Left kidney (tissue), 2 donors: ENCODE measurements around the gene CDK4. TPM values are rescaled to one million over a fixed set of nuclear protein-coding genes. Genes with fewer than 3 reads are reported as not detected.

Experiments used
- DNase-seq: peaks from one replicate; pipeline ENCODE4 v3.0.0-alpha.2; 2013
- polyA plus RNA-seq: library from polyadenylated mRNA; unstranded; fragments of 120-200 nt; gene quantifications from one replicate; pipeline ENCODE4 v1.2.1, GENCODE V29; 2013; ENCODE audit not compliant: insufficient read length

Gene CDK4
- polyA plus RNA-seq, 1 donor = 226 TPM

DNA sequence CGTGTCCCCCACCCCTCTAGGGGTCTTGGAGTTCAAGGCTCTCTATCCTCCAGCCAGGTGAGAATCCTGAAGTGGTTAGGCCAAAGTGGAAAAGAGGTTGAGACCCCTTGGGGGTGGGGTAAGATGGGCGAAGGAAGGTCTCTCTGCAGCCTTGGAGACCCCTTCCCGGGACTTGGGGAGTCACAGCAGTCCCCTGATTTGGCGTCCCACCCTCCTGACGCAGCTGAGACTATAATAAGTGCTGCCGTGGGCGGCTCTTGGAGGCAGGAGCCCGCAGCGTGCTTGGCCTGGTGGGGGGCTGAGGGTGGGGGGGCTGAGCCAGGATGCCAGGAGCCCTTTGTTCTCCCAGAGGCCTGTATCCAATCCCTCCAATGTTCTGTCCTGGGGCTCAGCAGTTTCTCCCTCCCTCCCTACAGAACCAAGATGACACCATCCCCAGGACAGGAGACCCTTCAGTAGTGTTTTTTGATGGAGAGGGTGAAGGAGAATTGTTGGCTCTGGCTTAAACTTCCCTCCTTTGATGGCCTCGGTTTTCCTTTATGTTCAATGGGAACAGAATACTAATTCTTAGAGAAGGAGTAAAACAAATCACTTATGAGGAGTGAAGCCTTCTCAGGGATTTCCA, 12.1 kb downstream of the CDK4 start:
- DNase-seq = no peak

DNA sequence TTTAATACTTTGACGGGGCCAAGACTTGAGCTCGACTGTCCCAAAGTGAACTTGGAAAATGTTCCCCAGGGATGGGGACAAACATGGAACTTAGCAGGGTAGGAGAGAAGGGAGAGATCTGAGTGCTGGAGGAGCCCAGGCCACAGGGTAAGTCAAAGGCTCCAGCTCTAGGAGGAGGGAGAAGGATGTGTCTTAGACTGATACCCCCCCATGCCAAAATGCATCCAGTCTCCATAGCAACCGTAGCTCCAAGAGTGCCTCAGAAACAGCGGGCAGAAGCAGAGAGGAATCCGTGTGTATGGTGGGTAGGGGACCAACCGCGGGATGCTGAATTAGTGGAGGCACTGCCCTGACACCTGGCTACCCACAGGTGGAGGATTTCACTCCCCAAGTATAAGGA, 12.7 kb downstream of the CDK4 start:
- no peak for DNase-seq

DNA sequence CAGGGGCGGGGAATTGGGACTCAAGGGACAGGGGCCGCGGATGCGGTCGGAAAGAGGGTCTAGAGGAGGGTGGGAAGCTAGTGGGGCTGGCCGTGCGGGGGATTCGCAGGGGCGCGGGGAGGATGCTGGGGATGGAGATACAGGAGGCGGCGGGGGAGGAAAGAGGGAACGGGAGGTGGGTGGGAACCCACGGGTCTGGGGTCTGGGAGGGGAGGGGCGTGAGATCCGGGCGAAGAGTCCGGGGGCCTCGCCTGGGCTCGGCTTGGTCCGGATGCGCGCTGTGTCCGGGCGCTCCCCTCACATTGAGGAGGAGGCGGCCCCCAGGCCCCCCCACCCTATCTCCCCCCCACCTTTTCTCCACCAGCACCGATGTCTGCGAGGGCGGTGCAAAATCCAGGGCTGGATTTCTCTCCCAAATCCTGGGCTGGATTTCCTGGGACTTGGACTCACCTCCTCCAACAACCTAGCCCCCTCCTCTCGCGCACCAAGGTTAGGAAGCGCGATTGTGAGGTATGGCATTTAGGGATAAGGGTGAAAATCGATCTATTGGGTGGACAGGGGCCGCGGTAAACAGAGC, 13.4 kb downstream of the CDK4 start, which contains the start of gene AGAP2:
Gene AGAP2, minus strand, starts transcription at position 82 of the 577 bp plus-strand sequence. CDS start 496 bp downstream, outside the sequence.
- no peak for DNase-seq

DNA sequence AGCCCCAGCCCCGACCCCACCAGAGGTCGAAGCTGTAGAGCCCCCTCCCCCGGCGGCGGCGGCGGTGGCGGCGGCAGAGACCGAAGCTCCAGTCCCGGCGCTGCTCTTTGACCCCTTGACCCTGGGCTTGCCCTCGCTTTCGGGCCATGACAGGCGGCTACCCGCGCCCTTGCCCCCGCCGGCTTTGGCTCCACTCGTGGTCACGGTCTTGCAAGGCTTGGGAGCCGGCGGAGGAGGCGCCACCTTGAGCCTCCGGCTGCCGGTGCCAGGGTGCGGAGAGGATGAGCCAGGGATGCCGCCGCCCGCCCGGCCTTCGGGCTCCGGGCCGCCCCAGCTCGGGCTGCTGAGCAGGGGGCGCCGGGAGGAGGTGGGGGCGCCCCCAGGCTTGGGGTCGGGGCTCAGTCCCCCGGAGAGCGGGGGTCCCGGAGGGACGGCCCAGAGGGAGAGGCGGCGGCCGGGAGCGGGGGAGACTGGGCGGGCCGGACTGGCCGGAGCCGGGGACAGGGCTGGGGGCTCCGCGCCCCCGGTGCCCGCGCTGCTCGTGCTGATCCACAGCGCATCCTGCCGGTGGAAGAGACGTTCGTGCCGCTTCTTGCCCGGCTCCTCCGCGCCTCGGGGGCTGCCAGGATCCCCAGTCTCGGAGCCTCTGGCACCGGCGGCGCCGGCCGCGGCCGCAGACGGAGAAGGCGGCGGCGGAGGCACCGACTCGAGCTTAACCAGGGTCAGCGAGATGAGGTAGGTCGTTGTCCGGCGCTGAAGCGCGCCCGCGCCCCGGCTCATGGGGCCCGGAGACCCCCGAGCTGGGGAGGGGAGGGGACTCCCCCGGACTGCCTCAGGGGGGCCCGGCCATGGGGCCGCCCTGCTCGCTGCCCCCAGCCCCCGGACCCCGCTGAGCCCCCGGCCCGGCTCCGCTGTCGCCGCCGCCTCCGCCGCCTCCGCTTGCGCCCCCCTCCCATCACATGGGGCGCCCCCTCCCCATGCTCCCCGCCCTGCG, 14.3 kb downstream of the CDK4 start:
- no peak for DNase-seq

DNA sequence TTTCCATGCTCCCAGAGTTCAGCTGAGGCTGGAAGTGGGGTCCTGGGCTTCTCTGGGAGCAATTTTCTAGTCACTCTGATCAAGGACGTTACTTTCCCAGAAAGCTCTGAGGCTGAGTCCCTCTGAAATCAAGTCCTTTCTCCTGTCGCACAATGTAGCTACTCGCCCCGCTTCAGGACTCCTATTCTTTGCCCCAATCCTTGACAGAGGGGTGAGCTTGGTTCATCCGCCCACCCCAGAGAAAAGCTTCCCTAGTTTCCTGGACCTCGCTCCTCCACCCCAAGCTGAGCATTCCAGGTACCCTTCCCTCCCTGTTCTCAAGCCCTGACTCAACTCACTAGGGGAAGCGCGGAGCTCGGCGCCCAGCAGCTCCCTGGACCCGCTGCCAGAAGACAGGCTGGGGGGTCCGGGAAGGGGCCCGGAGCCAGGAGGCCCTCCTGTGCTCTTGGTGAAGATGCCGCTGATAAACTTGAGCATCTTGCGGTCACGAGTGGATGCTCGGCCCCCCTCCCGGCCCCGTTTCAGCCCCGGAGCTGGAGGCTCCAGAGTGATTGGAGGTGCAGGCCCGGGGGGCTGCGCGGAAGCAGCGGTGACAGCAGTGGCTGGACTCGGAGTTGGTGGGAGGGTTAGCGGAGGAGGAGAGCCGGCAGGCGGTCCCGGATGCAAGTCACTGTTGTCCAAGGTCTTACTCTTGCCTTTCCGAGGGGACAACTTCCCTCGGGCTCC, 15.2 kb downstream of the CDK4 start:
- no peak for DNase-seq

DNA sequence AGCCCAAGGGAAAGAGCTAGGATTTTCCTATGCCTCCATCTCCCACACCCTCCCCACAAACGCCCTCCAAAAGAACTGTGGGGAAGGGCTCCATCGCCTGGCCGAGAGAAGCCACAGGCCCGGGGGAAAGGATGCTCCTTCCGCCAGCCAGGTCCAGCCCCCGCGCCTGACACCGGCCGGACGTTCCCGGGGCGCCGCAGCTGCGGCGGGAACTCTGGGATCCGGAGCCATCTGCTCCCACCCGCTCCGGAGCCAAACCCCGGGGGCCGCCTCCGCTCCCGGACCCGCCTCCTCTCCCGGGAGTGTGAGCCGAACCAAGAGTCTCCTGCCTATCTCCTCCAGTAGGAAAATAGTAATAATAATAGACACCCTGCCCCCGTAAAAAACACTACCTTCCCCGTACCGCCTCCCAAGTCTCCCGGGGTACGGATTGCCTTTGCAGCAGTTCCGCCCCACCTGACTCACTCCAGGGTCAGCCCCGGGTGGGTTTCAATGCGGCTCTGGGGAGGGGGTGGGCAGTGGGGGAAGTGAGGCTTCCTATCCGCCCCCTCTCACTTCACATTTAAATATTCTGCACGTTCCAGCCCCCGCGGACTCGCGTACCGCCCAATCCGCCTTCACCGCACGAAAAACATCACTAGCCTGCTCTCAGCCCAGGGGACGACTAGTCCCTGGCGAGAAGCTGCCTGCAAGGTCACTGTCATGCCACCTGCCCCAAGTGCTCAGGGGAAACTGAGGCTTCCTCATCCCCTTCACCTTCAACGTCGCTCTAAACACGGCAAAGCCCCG, 16.0 kb downstream of the CDK4 start:
- DNase-seq = no peak

DNA sequence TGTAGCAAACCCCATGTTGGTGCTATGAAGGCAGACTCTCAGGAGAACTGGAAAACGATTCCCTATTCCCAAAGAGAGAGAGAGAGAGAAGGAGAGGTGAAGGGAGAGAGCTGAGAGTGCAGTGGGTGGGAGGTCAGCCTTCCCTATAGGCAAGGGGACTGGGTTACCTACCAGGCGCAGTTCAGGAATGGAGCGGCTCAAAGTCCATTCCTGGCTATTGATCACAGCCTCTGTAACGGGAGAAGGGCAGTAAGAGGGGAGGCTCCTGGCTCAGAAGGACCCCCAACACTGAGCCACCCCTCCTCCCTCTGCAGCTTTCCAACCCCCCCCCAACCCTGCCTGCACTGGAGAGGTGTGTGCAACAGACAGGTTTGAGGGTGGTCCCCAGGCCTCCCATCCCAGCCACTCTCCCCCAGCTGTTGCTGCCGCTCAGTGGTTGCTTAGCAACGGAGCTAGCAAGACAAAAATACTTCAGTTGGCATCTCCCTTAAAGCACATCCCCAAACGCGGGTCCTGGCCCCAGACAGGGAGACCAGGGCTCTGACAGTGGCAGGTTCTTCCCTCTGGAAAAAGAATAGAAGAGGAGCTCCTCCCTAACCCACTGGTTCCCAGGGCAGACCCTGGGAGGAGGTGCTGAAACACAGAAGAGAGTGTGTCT, 16.8 kb downstream of the CDK4 start:
- no peak for DNase-seq

DNA sequence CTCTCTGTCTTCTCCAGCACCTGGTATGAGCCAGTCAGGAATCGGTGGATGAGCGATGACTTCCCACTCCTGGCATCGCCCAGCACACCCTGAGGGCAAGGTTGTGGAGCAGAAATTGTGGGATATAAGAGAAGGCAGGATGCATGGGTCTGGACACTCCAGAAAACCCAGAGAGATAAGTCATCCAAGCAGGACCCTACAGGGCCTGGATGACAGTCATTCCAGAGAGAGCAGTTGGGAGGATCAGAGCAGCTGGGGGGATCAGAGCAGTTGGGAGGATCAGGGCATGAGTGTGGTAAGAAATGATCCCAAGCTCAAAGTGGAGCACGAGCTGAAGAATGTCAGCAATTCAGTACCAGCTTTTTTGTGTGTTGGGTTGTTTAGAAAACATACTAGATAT, 17.5 kb downstream of the CDK4 start:
- no peak for DNase-seq

DNA sequence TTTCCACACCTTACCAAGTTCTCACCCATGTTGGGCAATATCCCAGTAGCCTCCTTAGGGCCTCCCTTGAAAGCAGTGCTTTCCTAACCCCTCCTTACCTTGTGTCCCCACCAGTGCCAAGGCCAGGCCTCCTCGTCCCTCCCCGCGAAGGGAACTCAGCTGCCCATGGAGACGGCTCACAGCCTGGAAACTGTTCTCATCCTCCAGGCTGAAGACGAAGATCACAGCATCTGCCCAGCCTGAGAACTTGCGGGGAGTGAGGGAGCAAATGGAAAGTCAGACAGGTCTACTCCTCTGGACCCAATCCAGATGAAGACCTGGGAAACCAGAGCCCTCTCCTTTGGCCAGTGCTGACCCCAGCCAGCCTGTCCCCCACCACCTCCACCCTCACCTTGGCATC, 18.2 kb downstream of the CDK4 start:
- DNase-seq = no peak

DNA sequence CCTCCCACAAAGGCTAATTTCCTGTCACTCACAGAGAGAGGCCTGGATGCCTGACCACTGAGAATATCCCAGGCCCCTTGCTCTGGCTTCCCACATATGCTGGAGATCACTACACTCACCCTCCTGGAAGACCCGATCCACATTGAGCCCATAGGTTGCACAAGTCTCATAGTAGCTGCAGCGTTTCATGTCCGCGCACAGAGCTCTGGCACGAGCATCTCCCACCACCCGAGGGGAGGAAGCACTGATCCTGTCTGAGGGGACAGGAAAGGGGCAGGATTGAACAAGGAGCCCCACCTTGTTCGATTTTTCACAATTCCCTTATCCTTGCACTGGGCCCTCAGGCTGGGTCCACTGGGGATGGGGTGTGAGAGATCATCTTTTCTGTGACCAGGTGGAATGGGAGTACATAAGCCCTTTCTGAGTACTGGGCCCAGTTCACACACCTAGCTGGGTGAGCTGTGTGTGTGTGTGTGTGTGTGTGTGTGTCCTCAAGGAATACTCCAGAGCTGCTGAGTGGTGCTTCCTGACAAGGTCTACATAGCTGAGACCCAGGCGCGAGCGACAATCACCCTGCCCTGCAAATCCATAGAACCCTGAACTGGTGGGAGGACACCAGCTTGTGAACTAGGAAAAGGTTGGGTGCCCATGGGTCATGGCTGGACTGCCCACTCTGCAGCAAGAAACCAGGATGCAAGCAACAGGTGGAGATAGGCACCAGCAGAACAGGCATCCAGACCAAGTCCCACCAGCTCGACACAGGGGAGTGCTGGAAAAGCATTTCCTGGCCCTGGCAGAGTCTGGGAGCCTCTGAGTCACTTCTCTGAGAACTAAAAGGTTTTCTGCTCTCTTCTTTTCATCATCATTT, 19.1 kb downstream of the CDK4 start:
- DNase-seq = no peak

DNA sequence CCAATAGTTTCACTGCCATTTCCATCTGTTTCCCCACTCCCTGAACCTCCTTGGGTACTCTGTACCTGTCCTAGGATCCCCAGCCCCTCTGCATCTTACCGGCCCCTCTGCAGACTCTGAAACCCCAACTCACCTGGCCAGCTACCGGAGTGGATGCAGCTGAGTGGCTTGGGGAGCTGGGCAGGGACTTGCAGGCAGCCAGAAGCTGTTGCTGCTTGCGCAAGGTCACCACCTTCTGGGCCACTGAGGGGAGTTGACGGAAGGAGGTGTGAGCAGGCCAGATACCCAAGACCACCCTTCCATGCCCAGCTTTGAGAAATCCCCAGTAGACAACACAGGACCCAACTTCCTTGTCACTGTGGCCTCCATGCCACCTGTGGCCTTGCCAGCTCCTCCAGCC, 19.8 kb downstream of the CDK4 start:
- DNase-seq = no peak

DNA sequence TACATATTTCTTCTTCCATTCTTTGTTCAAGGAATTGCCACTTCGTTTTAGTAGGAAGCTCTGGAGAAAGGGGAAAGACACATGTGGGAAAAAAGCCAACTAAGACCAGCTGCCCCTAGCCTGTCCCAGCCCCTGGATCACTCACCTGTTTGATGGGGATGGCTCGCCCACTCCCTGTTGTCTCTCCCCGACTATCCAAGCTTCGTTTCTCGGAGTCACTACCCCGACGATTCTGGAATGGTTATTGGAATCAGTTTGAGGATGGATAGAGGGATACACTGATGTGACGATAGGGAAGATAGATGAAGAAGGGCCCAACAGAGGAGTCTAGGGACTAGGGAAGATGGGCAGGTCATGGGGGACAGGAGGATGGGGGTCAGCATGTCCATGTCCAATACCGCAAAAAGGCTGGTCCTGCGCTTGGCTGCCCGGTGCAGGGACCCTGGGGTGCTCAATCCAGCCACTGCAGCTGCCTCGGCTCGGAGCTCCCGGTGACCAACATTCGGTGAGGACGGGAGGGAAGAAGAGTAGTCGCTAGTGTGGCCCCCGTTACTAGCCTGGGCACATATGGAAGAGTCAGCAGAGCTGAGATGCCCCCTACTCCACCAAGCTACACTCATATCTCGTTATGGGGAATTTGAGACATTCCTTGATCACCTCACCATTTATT, 20.6 kb downstream of the CDK4 start:
- DNase-seq = no peak

DNA sequence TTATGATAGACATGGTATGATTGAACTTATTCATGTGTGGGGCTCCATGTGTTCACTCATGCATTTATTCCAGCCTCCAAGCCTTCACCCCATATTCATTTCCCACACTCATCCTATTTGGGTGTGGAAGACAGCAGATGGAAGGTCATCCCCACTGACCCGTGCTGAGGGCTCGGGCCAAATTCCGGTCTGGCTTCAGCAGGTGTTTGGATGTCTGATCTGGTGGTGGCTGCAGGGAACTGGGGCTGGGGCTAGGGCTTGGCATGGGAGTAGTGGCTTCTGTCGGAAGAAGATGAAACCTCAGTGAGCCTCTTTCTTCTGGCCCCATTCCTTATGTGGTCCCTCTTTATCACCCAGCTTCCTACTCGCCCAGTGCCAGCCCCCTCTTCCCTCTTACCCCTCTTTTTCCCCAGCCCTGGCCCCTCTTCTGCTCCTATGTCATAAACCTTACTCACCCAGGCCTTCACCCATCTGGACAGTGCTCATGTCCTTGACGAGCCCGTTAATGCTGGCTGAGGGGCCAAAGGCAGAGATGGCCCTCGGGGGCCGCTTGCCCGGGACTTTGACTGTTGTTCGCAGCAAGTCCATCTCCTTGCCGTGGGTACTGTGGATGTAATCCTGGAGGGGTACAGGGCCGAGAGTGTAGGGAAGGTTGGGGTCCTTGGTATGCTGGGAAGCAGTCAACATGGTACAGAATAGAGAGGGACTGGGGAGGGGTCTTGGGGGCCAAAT, 21.6 kb downstream of the CDK4 start:
- no peak for DNase-seq

DNA sequence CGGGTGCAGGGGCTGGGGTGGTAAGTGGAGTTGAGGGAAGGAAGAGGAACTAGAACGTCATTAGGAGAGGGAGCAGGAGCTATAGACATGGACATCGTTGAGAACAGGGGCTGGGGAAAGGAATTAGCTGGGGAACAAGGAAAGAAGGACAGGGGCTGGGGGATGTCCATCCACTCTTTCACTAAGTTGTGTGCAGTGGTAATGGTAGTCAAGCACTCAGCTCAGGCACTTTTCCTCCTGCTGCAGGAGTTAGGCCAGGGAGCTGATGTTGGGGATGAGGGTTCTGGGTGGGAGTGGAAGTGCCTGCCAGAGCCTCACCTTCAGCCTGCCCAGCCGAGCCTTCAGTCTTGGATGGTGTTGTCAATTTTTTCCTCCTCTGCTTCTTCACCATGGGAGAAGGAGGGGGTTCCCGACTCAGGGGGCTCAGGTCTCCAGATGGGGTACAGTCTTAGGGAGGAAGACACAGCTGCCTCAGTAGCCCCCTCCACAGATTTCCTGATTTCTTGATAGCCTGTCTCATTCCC, 22.7 kb downstream of the CDK4 start:
- no peak for DNase-seq

DNA sequence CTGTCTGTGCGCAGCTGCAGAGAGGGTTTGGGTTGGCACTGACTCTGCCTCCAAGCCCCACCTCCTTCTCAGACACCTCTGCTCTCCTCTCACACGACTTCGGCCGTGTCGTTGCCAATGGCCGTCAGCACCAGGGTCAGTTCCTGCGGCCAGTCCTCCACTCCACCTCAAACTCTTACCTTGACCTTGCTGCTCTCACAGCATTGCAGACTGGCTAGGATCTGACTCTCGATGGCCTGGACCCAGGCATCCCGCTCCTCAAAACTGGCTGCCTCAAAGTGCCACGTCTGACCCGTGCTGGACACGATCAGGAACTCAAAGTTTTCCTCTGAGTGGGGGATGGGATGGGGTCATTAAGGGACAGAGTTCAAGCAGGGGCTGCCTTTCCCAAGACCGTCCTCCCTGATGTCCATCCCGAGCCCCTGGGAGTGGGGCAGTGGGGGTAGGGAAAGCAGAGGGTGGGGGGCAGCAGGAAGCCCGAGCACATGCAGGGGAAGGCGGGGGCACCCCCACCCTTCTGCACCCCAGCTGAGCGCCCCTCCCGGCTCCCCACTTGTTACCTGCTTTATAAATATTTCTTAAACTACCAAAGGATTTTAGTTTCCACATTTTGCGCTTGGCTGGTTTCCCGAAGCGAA, 24.2 kb downstream of the CDK4 start:
- DNase-seq = no peak

DNA sequence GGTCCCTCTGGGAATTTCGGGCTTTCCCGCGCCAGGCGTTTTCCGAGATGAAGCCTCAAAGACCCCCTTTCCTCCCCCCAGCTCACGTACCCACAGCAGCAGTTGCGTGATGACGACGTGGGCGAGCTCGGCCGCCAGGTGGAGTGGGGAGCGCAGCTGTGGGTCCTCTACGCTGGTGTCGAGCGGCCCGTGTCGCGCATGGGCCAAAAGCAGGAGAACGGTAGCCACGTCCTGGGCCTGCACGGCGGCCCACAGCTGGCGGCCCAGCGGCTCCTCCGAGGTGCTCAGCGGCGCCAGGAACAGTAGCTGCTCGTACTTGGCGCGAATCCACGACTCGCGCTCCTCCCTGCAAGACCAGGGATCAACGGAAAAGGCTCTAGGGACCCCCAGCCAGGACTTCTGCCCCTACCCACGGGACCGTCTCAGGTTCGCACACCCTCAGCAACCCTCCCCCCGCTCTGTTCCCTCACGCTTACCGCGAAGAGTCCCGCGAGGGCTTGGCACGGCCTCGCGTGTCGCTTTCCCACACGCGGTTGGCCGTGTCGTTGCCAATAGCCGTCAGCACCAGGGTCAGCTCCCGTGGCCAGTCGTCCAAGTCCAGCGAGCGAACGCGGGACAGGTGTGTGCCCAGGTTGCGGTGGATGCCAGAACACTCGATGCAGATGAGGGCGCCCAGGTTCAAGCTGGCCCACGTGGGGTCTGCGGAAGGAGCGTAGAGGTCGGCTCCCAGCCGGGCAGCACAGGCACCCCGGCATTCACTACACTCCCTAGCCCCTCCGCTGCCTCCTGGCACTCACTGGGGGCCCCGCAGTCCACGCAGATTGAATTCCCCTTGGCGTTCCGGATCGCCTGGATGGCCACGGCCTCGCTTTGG, 25.0 kb downstream of the CDK4 start:
- peak; percentile 54 for DNase-seq
